Endothelial cell (in vitro differentiated cells): ENCODE measurements around the gene MIEN1. TPM values are rescaled to one million over a fixed set of nuclear protein-coding genes. Genes with fewer than 3 reads are reported as not detected.
A peak's percentile ranks its signal among the peaks of the same experiment; 100 is the strongest.
"Not testable (repeated sequence)": the region's sequence is repeated elsewhere in the genome, so short reads cannot be mapped to it uniquely, and the experiment has no call there.

Experiments used
- DNase-seq: peaks from one replicate; pipeline ENCODE4 v3.0.0; 2021; ENCODE audit warnings: low spot score
- H3K27ac Mint-ChIP-seq: one replicate; pipeline ENCODE4 v1.8.0; 2021; ENCODE audit warnings: mixed read lengths, inconsistent platforms; ENCODE audit not compliant: unreplicated experiment
- H3K27me3 Mint-ChIP-seq: one replicate; pipeline ENCODE4 v1.8.0; 2021; ENCODE audit warnings: mild to moderate bottlenecking, moderate library complexity, mixed read lengths, inconsistent platforms; ENCODE audit not compliant: unreplicated experiment
- H3K36me3 Mint-ChIP-seq: one replicate; pipeline ENCODE4 v1.8.0; 2021; ENCODE audit warnings: mild to moderate bottlenecking, low read depth, mixed read lengths, inconsistent platforms; ENCODE audit not compliant: unreplicated experiment
- H3K4me1 Mint-ChIP-seq: one replicate; pipeline ENCODE4 v1.8.0; 2021; ENCODE audit warnings: mild to moderate bottlenecking, mixed read lengths, inconsistent platforms; ENCODE audit not compliant: unreplicated experiment
- H3K4me3 Mint-ChIP-seq: one replicate; pipeline ENCODE4 v1.8.0; 2021; ENCODE audit warnings: mild to moderate bottlenecking, mixed read lengths, inconsistent platforms; ENCODE audit not compliant: unreplicated experiment
- H3K9me3 Mint-ChIP-seq: one replicate; pipeline ENCODE4 v1.8.0; 2021; ENCODE audit warnings: mixed read lengths, inconsistent platforms; ENCODE audit not compliant: unreplicated experiment
- total RNA-seq: library from RNA; stranded (reverse); fragmentation: NEBNext Ultra II Directional; extraction: Animal tissue kit (Norgen Biotek cat#: 25700); gene quantifications from one replicate; pipeline ENCODE4 v1.2.1, GENCODE V29; 2021; ENCODE audit not compliant: unreplicated experiment
- TF ChIP-seq, protein P1 (sequence below): fragments of 200-600 bp; sonication (generic); IDR thresholded peaks from one replicate; pipeline ENCODE4 v1.5.0; 2021; ENCODE audit warnings: antibody characterized with exemption; ENCODE audit not compliant: unreplicated experiment

The MIEN1 gene
- total RNA-seq, 1 donor from 2014 or later: 15.5 TPM

DNA sequence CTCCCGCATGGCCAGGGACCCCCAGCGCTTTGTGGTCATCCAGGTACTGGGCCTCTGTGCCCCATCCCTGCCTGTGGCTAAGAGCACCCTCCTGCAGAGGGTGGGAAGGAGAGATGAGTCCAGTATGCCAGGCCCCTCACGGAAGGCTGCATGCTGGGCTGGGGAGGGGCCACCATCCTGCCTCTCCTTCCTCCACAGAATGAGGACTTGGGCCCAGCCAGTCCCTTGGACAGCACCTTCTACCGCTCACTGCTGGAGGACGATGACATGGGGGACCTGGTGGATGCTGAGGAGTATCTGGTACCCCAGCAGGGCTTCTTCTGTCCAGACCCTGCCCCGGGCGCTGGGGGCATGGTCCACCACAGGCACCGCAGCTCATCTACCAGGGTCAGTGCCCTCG is 3.7 kb downstream of the MIEN1 start:
- Mint-ChIP-seq H3K27ac (no peak overlapping the region), H3K27me3 (peaks cover 4% of the 10 kb centered on the region), H3K4me1 (no peaks in the 10 kb centered on the region), H3K36me3 (peaks cover 9% of the 10 kb centered on the region), H3K4me3 (no peak overlapping the region), H3K9me3 (no peaks in the 10 kb centered on the region)
- TF ChIP-seq, protein P1, sequence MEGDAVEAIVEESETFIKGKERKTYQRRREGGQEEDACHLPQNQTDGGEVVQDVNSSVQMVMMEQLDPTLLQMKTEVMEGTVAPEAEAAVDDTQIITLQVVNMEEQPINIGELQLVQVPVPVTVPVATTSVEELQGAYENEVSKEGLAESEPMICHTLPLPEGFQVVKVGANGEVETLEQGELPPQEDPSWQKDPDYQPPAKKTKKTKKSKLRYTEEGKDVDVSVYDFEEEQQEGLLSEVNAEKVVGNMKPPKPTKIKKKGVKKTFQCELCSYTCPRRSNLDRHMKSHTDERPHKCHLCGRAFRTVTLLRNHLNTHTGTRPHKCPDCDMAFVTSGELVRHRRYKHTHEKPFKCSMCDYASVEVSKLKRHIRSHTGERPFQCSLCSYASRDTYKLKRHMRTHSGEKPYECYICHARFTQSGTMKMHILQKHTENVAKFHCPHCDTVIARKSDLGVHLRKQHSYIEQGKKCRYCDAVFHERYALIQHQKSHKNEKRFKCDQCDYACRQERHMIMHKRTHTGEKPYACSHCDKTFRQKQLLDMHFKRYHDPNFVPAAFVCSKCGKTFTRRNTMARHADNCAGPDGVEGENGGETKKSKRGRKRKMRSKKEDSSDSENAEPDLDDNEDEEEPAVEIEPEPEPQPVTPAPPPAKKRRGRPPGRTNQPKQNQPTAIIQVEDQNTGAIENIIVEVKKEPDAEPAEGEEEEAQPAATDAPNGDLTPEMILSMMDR: no peak
- no peak for DNase-seq

DNA sequence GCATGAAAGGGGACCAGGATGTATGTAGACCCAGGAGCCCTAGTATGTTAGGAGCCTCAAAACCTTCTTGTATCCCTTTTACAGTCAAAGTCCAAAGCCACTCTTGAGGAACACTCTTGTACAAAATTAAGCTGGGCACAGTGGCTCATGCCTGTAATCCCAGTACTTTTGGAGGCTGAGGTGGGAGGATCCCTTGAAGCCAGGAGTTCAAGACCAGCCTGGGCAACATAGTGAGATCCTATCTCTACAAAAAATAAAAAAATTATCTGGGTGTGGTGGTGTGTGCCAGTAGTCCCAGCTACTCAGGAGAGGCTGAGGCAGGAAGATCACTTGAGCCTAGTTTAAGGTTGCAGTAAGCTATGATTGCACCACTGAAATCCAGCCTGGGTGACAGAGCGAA is 4.4 kb downstream of the MIEN1 start:
- not testable (repeated sequence) for H3K27me3 Mint-ChIP-seq, H3K9me3 Mint-ChIP-seq, H3K4me3 Mint-ChIP-seq, DNase-seq, H3K27ac Mint-ChIP-seq, H3K36me3 Mint-ChIP-seq, H3K4me1 Mint-ChIP-seq

DNA sequence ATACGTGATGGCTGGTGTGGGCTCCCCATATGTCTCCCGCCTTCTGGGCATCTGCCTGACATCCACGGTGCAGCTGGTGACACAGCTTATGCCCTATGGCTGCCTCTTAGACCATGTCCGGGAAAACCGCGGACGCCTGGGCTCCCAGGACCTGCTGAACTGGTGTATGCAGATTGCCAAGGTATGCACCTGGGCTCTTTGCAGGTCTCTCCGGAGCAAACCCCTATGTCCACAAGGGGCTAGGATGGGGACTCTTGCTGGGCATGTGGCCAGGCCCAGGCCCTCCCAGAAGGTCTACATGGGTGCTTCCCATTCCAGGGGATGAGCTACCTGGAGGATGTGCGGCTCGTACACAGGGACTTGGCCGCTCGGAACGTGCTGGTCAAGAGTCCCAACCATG is 5.6 kb downstream of the MIEN1 start:
- Mint-ChIP-seq H3K4me1 (no peaks in the 10 kb centered on the region), H3K27me3 (peaks cover 6% of the 10 kb centered on the region), H3K4me3 (no peak overlapping the region), H3K36me3 (peaks cover 9% of the 10 kb centered on the region), H3K9me3 (no peaks in the 10 kb centered on the region), H3K27ac (no peak overlapping the region)
- DNase-seq: no peak
- TF ChIP-seq, protein P1: no peak

DNA sequence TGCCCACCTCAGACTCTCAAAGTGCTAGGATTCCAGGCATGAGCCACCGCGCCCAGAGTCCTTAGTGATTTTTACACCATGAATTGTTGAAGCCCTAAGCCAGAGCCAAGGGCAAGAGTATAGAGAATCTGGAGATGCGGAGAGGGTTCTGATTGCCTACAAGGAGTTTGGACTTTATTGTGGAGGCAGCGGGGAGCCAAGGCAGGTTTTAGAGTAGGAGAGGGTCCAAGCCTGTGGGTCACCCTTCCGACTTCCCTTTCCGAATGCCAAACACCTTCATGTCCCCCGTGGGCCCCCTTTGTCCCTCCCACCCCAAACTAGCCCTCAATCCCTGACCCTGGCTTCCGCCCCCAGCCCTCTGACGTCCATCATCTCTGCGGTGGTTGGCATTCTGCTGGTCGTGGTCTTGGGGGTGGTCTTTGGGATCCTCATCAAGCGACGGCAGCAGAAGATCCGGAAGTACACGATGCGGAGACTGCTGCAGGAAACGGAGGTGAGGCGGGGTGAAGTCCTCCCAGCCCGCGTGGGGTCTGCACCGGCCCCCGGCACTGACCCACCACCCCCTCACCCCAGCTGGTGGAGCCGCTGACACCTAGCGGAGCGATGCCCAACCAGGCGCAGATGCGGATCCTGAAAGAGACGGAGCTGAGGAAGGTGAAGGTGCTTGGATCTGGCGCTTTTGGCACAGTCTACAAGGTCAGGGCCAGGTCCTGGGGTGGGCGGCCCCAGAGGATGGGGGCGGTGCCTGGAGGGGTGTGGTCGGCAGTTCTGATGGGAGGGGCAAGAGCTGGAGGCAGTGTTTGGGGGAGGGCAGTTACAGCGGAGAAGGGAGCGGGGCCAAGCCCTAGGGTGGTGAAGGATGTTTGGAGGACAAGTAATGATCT is 7.1 kb downstream of the MIEN1 start:
- DNase-seq: no peak
- Mint-ChIP-seq H3K9me3 (no peaks in the 10 kb centered on the region), H3K36me3 (peaks cover 4% of the 10 kb centered on the region)

DNA sequence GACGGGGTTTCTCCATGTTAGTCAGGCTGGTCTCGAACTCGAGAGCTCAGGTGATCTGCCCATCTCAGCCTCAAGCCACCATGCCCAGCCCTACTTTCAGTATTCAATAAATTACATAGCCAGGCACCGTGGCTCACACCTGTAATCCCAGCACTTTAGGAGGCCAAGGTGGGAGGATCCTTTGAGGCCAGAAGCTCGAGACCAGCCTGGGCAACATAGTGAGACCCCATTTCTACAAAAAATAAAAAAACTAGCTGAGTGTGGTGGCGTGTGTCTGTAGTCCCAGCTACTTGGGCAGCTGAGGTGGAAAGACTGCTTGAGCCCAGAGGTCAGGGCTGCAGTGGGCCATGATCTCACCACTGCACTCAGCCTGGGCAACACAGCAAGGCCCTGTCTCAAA is 8.2 kb downstream of the MIEN1 start:
- Mint-ChIP-seq H3K27ac (no peak overlapping the region), H3K4me1 (no peaks in the 10 kb centered on the region), H3K36me3 (peaks cover 3% of the 10 kb centered on the region), H3K27me3 (peaks cover 6% of the 10 kb centered on the region), H3K4me3 (no peak overlapping the region), H3K9me3 (no peaks in the 10 kb centered on the region)
- DNase-seq: no peak
- TF ChIP-seq, protein P1: no peak

More for the DNA sequence above, 7.1 kb downstream of the MIEN1 start:
- TF ChIP-seq, protein P1: no peak
- Mint-ChIP-seq H3K4me3 (no peak overlapping the region), H3K27ac (peak overlapping the region; percentile 67), H3K27me3 (peaks cover 6% of the 10 kb centered on the region), H3K4me1 (no peaks in the 10 kb centered on the region)
